Activated CD4-positive, alpha-beta T cell treated with anti-CD3 and anti-CD28 coated beads for 36 hours (primary cell): ENCODE results near the gene TRABD2A. TPM values are rescaled to one million over a fixed set of nuclear protein-coding genes. Genes with fewer than 3 reads are reported as not detected.
"Not testable (repeated sequence)": the region's sequence is repeated elsewhere in the genome, so short reads cannot be mapped to it uniquely, and the experiment has no call there.

Experiments
- ATAC-seq: fragments of 200-7000 bp; cut with Tn5 transposase; one replicate; pipeline ENCODE4 v1.10.0; 2021; ENCODE audit warnings: mild to moderate bottlenecking, moderate library complexity
- CTCF ChIA-PET: fragments of 350-600 bp; sonication (Branson Sonifier 250); formaldehyde crosslinking; loops from one replicate; lab custom pipeline; 2021; ENCODE audit warnings: antibody characterized with exemption; lab: Charles Lee
- POLR2A ChIA-PET: fragments of 350-600 bp; sonication (Branson Sonifier 250); formaldehyde crosslinking; loops from one replicate; lab custom pipeline; 2021; ENCODE audit warnings: antibody characterized with exemption, inconsistent platforms; lab: Charles Lee
- DNase-seq: peaks from one replicate; pipeline ENCODE4 v3.0.0-alpha.2; 2020
- H3K27ac Mint-ChIP-seq: one replicate; pipeline ENCODE4 v1.8.0; 2021; ENCODE audit warnings: mixed read lengths
- H3K27me3 Mint-ChIP-seq: one replicate; pipeline ENCODE4 v1.8.0; 2021; ENCODE audit warnings: mixed read lengths
- H3K36me3 Mint-ChIP-seq: one replicate; pipeline ENCODE4 v1.8.0; 2021; ENCODE audit warnings: low read depth, mixed read lengths
- H3K4me1 Mint-ChIP-seq: one replicate; pipeline ENCODE4 v1.8.0; 2021; ENCODE audit warnings: mixed read lengths
- H3K4me3 Mint-ChIP-seq: one replicate; pipeline ENCODE4 v1.8.0; 2021; ENCODE audit warnings: mild to moderate bottlenecking, moderate library complexity, mixed read lengths
- H3K9me3 Mint-ChIP-seq: one replicate; pipeline ENCODE4 v1.8.0; 2021; ENCODE audit warnings: low read depth, mixed read lengths
- intact Hi-C, 2 experiments: fragments of 100-400 bp; cut with DNase I in 1 of 2; cut with micrococcal nuclease in 1 of 2; formaldehyde crosslinking; loops; one replicate each; pipeline versions ENCODE4 v1.14.2 to v1.15.1; 2022 to 2024; cut with DNase I, micrococcal nuclease
- total RNA-seq, 2 experiments: library from RNA; stranded (reverse); gene quantifications; one replicate each; pipeline ENCODE4 v1.2.3, GENCODE V29; 2021

TRABD2A gene
- 10 to 100 TPM; 37.2 to 42.2 TPM for total RNA-seq

- peaks cover 61% of the 10 kb centered on the region for H3K4me1 Mint-ChIP-seq
- no peaks in the 10 kb centered on the region for H3K9me3 Mint-ChIP-seq
- H3K27ac Mint-ChIP-seq: peak within 1 kb of the TSS; percentile 97
- POLR2A ChIA-PET: interaction anchor here (1.4 to 1.9 kb wide), 2 partner anchors 26 to 45 kb away, joined by 7 read pairs; no protein-coding TSS in a partner anchor
- H3K36me3 Mint-ChIP-seq: peaks cover 3% of the 10 kb centered on the region
- H3K4me3 Mint-ChIP-seq: peak within 1 kb of the TSS; percentile 82
- ATAC-seq (peak; percentile 24), DNase-seq (peak; percentile 81)
- no peaks in the 10 kb centered on the region for H3K27me3 Mint-ChIP-seq
- CTCF ChIA-PET: interaction anchor here (0.7 to 5.6 kb wide), 11 partner anchors 9 to 383 kb away, joined by 3 to 45 read pairs (median 7); no protein-coding TSS in a partner anchor
- intact Hi-C loops: loop anchor here (1.0 to 5.0 kb wide), 6 partner anchors 34 to 364 kb away; partner anchors contain the start of gene DNAH6 (in 2 of the 2)
These were observed at the start of gene TRABD2A for GRCh38 chr2:84880645-84881521. TSS of gene TRABD2A (minus strand) at chr2:84881084. CDS start at chr2:84881039, 45 bp downstream.

GRCh38 chr2:84927275-84927627 lies 46.4 kb upstream of the TRABD2A start:
- no peaks in the 10 kb centered on the region for H3K9me3 Mint-ChIP-seq
- no peaks in the 10 kb centered on the region for H3K27me3 Mint-ChIP-seq
- ChIA-PET CTCF (interaction anchor here (1.7 to 3.6 kb wide), 8 partner anchors 18 to 373 kb away, joined by 4 to 66 read pairs (median 8); no protein-coding TSS in a partner anchor), POLR2A (no interaction called here)
- H3K27ac Mint-ChIP-seq: peak overlapping the region; percentile 92
- peaks cover 3% of the 10 kb centered on the region for H3K36me3 Mint-ChIP-seq
- DNase-seq (no peak), ATAC-seq (no peak)
- intact Hi-C loops: loop anchor here (1.0 to 5.0 kb wide), 13 partner anchors 9 to 468 kb away; partner anchors contain the start of genes SUCLG1 (in 1 of the 2), TCF7L1 (in 1 of the 2) and TGOLN2 (in 1 of the 2)
- peaks cover 47% of the 10 kb centered on the region for H3K4me1 Mint-ChIP-seq
- H3K4me3 Mint-ChIP-seq: peak overlapping the region; percentile 87

GRCh38 chr2:84925724-84926376 lies 45.0 kb upstream of the TRABD2A start:
- H3K4me1 Mint-ChIP-seq: peaks cover 35% of the 10 kb centered on the region
- H3K9me3 Mint-ChIP-seq: no peaks in the 10 kb centered on the region
- ATAC-seq (peak; percentile 83), DNase-seq (peak; percentile 100)
- peak overlapping the region; percentile 92 for H3K27ac Mint-ChIP-seq
- H3K36me3 Mint-ChIP-seq: peaks cover 3% of the 10 kb centered on the region
- H3K4me3 Mint-ChIP-seq: peak overlapping the region; percentile 87
- intact Hi-C loops: loop anchor here (1.0 to 5.0 kb wide), 13 partner anchors 12 to 467 kb away; partner anchors contain the start of genes TMSB10 (in 2 of the 2), DNAH6 (in 1 of the 2), SUCLG1 (in 1 of the 2) and TCF7L1 (in 1 of the 2)
- ChIA-PET POLR2A (interaction anchor here (0.6 to 2.4 kb wide), 14 partner anchors 14 to 478 kb away, joined by 3 to 14 read pairs (median 4); partner anchors contain the start of gene TMSB10), CTCF (interaction anchor here (0.5 to 3.6 kb wide), 91 partner anchors 9 to 674 kb away, joined by 3 to 66 read pairs (median 5); partner anchors contain the start of genes DNAH6, SUCLG1, TMSB10 and TRABD2A)
- H3K27me3 Mint-ChIP-seq: no peaks in the 10 kb centered on the region

- Mint-ChIP-seq H3K36me3 (peaks cover 3% of the 10 kb centered on the region), H3K27ac (peak overlapping the region; percentile 92), H3K9me3 (no peaks in the 10 kb centered on the region), H3K27me3 (no peaks in the 10 kb centered on the region), H3K4me1 (peaks cover 38% of the 10 kb centered on the region), H3K4me3 (peak overlapping the region; percentile 87)
- ChIA-PET CTCF (interaction anchor here (0.5 to 3.6 kb wide), 74 partner anchors 8 to 1042 kb away, joined by 3 to 66 read pairs (median 5); partner anchors contain the start of genes SUCLG1, TMSB10 and TRABD2A), POLR2A (interaction anchor here (0.6 to 2.4 kb wide), 11 partner anchors 18 to 478 kb away, joined by 3 to 14 read pairs (median 4); partner anchors contain the start of gene TMSB10)
- intact Hi-C loops: loop anchor here (1.0 to 5.0 kb wide), 10 partner anchors 13 to 430 kb away; partner anchors contain the start of genes TMSB10 (in 2 of the 2), DNAH6 (in 1 of the 2), TCF7L1 (in 1 of the 2) and TGOLN2 (in 1 of the 2)
- ATAC-seq: peak; percentile 13
- no peak for DNase-seq
These were observed 44.4 kb upstream of the TRABD2A start for GRCh38 chr2:84925336-84925723.

GRCh38 chr2:84924173-84925106 lies 43.6 kb upstream of the TRABD2A start:
- Mint-ChIP-seq H3K27me3 (no peaks in the 10 kb centered on the region), H3K4me1 (peaks cover 47% of the 10 kb centered on the region), H3K36me3 (peaks cover 3% of the 10 kb centered on the region), H3K9me3 (no peaks in the 10 kb centered on the region), H3K27ac (peak overlapping the region; percentile 92), H3K4me3 (peak overlapping the region; percentile 39)
- ATAC-seq (peak; percentile 30), DNase-seq (peak; percentile 83)
- intact Hi-C loops: loop anchor here (1.0 to 5.0 kb wide), 11 partner anchors 14 to 429 kb away; partner anchors contain the start of genes TMSB10 (in 2 of the 2), DNAH6 (in 1 of the 2), TCF7L1 (in 1 of the 2) and TGOLN2 (in 1 of the 2)
- ChIA-PET CTCF (interaction anchor here (0.5 to 3.6 kb wide), 31 partner anchors 7 to 1041 kb away, joined by 3 to 66 read pairs (median 7); partner anchors contain the start of genes SUCLG1, TMSB10 and TRABD2A), POLR2A (interaction anchor here (0.6 to 2.4 kb wide), 6 partner anchors 17 to 47 kb away, joined by 3 to 14 read pairs (median 5); partner anchors contain the start of gene TMSB10)

GRCh38 chr2:84923009-84923408 lies 42.1 kb upstream of the TRABD2A start:
- CTCF ChIA-PET: interaction anchor here (0.8 to 1.4 kb wide), 3 partner anchors 16 to 46 kb away, joined by 3 read pairs; no protein-coding TSS in a partner anchor
- Mint-ChIP-seq H3K4me3 (no peak overlapping the region), H3K27me3 (no peaks in the 10 kb centered on the region), H3K36me3 (peaks cover 3% of the 10 kb centered on the region), H3K27ac (peak overlapping the region; percentile 64), H3K4me1 (peaks cover 58% of the 10 kb centered on the region), H3K9me3 (no peaks in the 10 kb centered on the region)
- POLR2A ChIA-PET: no interaction called here
- intact Hi-C loops: loop anchor here in 1 of 2 experiments (5.0 kb wide), 1 partner anchor 141 kb away; no protein-coding TSS in a partner anchor
- ATAC-seq (no peak), DNase-seq (no peak)

GRCh38 chr2:84919885-84920580 lies 39.1 kb upstream of the TRABD2A start:
- no peaks in the 10 kb centered on the region for H3K9me3 Mint-ChIP-seq
- ATAC-seq (peak; percentile 81), DNase-seq (peak; percentile 81)
- peaks cover 41% of the 10 kb centered on the region for H3K4me1 Mint-ChIP-seq
- intact Hi-C loops: loop anchor here (1.0 to 5.0 kb wide), 3 partner anchors 12 to 138 kb away; no protein-coding TSS in a partner anchor
- peak overlapping the region; percentile 83 for H3K27ac Mint-ChIP-seq
- ChIA-PET CTCF (interaction anchor here (0.9 to 2.5 kb wide), 10 partner anchors 12 to 98 kb away, joined by 3 to 11 read pairs (median 5); partner anchors contain the start of gene TMSB10), POLR2A (interaction anchor here (0.6 to 3.3 kb wide), 4 partner anchors 13 to 34 kb away, joined by 3 to 35 read pairs (median 6); partner anchors contain the start of gene TMSB10)
- H3K4me3 Mint-ChIP-seq: peak overlapping the region; percentile 36
- no peaks in the 10 kb centered on the region for H3K27me3 Mint-ChIP-seq
- no peaks in the 10 kb centered on the region for H3K36me3 Mint-ChIP-seq

- intact Hi-C loops: no loop called here
- H3K36me3 Mint-ChIP-seq: no peaks in the 10 kb centered on the region
- ATAC-seq (no peak), DNase-seq (no peak)
- no peak overlapping the region for H3K4me3 Mint-ChIP-seq
- H3K9me3 Mint-ChIP-seq: no peaks in the 10 kb centered on the region
- H3K27ac Mint-ChIP-seq: peak overlapping the region; percentile 56
- H3K4me1 Mint-ChIP-seq: peaks cover 31% of the 10 kb centered on the region
- CTCF ChIA-PET: interaction anchor here (0.7 to 2.5 kb wide), 7 partner anchors 11 to 97 kb away, joined by 3 to 11 read pairs (median 4); partner anchors contain the start of gene TMSB10
- no peaks in the 10 kb centered on the region for H3K27me3 Mint-ChIP-seq
- POLR2A ChIA-PET: interaction anchor here (0.6 to 3.3 kb wide), 4 partner anchors 12 to 56 kb away, joined by 3 to 35 read pairs (median 4); partner anchors contain the start of gene TMSB10
These were observed 37.5 kb upstream of the TRABD2A start for GRCh38 chr2:84918430-84918829.

GRCh38 chr2:84917821-84918220 lies 36.9 kb upstream of the TRABD2A start:
- ATAC-seq, H3K27ac Mint-ChIP-seq, intact Hi-C loops, DNase-seq, H3K4me3 Mint-ChIP-seq, H3K27me3 Mint-ChIP-seq, H3K36me3 Mint-ChIP-seq, H3K9me3 Mint-ChIP-seq: not testable (repeated sequence)
- H3K4me1 Mint-ChIP-seq: peaks cover 28% of the 10 kb centered on the region
- ChIA-PET POLR2A (interaction anchor here (3.3 kb wide), 1 partner anchor 11 kb away, joined by 35 read pairs; the partner anchor contains the start of gene TMSB10), CTCF (interaction anchor here (0.6 to 2.0 kb wide), 5 partner anchors 8 to 29 kb away, joined by 3 to 8 read pairs (median 3); no protein-coding TSS in a partner anchor)
